ENCODE measurements around the gene LBHD1. TPM values are rescaled to one million over a fixed set of nuclear protein-coding genes. Genes with fewer than 3 reads are reported as not detected.

The LBHD1 gene
- total and polyA plus RNA-seq, 2 of the 13 experiments (the other 11 are each of a cell fraction or from before 2014, with no cell fraction given) = 3.2 to 3.7 TPM

GRCh38 chr11:62621567-62622470 is 50.2 kb downstream of the LBHD1 start, which contains the start of gene B3GAT3 (continued):
- TF ChIP-seq, protein P1, sequence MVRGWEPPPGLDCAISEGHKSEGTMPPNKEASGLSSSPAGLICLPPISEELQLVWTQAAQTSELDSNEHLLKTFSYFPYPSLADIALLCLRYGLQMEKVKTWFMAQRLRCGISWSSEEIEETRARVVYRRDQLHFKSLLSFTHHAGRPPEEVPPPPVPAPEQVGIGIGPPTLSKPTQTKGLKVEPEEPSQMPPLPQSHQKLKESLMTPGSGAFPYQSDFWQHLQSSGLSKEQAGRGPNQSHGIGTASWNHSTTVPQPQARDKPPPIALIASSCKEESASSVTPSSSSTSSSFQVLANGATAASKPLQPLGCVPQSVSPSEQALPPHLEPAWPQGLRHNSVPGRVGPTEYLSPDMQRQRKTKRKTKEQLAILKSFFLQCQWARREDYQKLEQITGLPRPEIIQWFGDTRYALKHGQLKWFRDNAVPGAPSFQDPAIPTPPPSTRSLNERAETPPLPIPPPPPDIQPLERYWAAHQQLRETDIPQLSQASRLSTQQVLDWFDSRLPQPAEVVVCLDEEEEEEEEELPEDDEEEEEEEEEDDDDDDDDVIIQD (CRISPR knock-in tag; IDR thresholded peaks at IDR 0.05; ENCODE audit: low read depth) = peak; percentile 35; the same call in 1 of the 2 replicates
- TF ChIP-seq ATF1 (CRISPR knock-in tag; IDR thresholded peaks at IDR 0.05) = peak; percentile 92
- TF ChIP-seq THAP11 (CRISPR knock-in tag; IDR thresholded peaks at IDR 0.05) = peak; percentile 92
- TF ChIP-seq TOPORS (CRISPR knock-in tag; IDR thresholded peaks at IDR 0.05) = peak; percentile 88
- no peak for TF ChIP-seq ZNF496 (CRISPR knock-in tag; IDR thresholded peaks at IDR 0.05; ENCODE audit: insufficient replicate concordance)
- peak; percentile 56; the same call in 1 of the 2 replicates for TF ChIP-seq NR2C2 (CRISPR knock-in tag; IDR thresholded peaks at IDR 0.05; ENCODE audit: borderline replicate concordance)
- 0 out of 2 replicates have a peak, but pooled peaks have one; percentile 33 for TF ChIP-seq SMYD3 (CRISPR knock-in tag; IDR thresholded peaks at IDR 0.05)
- peak; percentile 91; the same call in 1 of the 2 replicates for TF ChIP-seq KDM5B (CRISPR knock-in tag; IDR thresholded peaks at IDR 0.05; ENCODE audit: borderline replicate concordance)
- TF ChIP-seq ZNF605 (CRISPR knock-in tag; IDR thresholded peaks at IDR 0.05) = peak; percentile 95
- no peak for TF ChIP-seq ZNF713 (CRISPR knock-in tag; IDR thresholded peaks at IDR 0.05)
- TF ChIP-seq ZMYM3 (CRISPR knock-in tag; IDR thresholded peaks at IDR 0.05) = 0 out of 2 replicates have a peak, but pooled peaks have one; percentile 14
- TF ChIP-seq ZNF253 (CRISPR knock-in tag; IDR thresholded peaks at IDR 0.05; ENCODE audit: borderline replicate concordance) = 0 out of 2 replicates have a peak, but pooled peaks have one; percentile 67
- TF ChIP-seq ZNF780A (CRISPR knock-in tag; IDR thresholded peaks at IDR 0.05) = peak; percentile 69; the same call in 1 of the 2 replicates
- TF ChIP-seq CEBPB (IDR thresholded peaks at IDR 0.05; ENCODE audit: borderline replicate concordance, low read depth, low read length) = peak; percentile 78
- no peak; the same call in 1 of the 2 replicates for TF ChIP-seq ZNF678 (CRISPR knock-in tag; IDR thresholded peaks at IDR 0.05)
- no peak for TF ChIP-seq SUZ12 (IDR thresholded peaks at IDR 0.05; ENCODE audit: low read depth, low read length)
- no peak for TF ChIP-seq ZNF30 (CRISPR knock-in tag; IDR thresholded peaks at IDR 0.05)
- no peak for TF ChIP-seq NFIC (IDR thresholded peaks at IDR 0.05; ENCODE audit: low read length)
- TF ChIP-seq HDAC1 (CRISPR knock-in tag; IDR thresholded peaks at IDR 0.05) = peak; percentile 96
- TF ChIP-seq ZFAT (CRISPR knock-in tag; conservative IDR thresholded peaks at IDR 0.05) = no peak
- peak; percentile 84; the same call in 1 of the 2 replicates for TF ChIP-seq ZNF337 (CRISPR knock-in tag; IDR thresholded peaks at IDR 0.05; ENCODE audit: borderline replicate concordance, low read depth)
- TF ChIP-seq SETDB1 (CRISPR knock-in tag; IDR thresholded peaks at IDR 0.05; ENCODE audit: borderline replicate concordance) = no peak
- peak; percentile 90 for TF ChIP-seq SPEN (CRISPR knock-in tag; IDR thresholded peaks at IDR 0.05; ENCODE audit: low read depth)
- TF ChIP-seq ZNF280B (CRISPR knock-in tag; IDR thresholded peaks at IDR 0.05; ENCODE audit: borderline replicate concordance) = peak; percentile 32; the same call in 1 of the 2 replicates
- TF ChIP-seq TBP (CRISPR knock-in tag; IDR thresholded peaks at IDR 0.05) = no peak
- TF ChIP-seq, protein P2, sequence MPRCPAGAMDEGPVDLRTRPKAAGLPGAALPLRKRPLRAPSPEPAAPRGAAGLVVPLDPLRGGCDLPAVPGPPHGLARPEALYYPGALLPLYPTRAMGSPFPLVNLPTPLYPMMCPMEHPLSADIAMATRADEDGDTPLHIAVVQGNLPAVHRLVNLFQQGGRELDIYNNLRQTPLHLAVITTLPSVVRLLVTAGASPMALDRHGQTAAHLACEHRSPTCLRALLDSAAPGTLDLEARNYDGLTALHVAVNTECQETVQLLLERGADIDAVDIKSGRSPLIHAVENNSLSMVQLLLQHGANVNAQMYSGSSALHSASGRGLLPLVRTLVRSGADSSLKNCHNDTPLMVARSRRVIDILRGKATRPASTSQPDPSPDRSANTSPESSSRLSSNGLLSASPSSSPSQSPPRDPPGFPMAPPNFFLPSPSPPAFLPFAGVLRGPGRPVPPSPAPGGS (CRISPR knock-in tag; IDR thresholded peaks at IDR 0.05) = peak; percentile 83

Data from HepG2 (cell line).